ENCODE measurements around the gene ALG14.

The ALG14 gene

DNA sequence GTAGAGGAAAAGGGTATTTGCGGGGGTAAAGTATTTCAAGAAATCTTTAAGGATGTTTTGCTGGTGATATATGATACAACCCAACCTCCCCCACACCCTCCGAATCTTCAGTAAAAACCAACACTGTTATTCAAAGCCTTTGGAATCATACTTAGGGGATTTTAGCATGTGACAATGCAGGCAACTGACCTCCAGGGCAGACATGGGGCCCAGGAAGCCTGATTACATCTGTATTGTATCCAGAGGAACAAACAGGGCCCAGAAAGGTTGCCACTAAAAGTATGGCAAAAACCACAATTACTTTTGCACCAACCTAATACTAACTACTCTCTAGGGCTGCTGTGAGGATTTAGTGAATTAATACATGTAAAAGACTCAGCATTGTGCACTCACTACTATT is 102.0 kb downstream of the ALG14 start:
- H3K9me3 ChIP-seq (ENCODE audit: insufficient read depth, low read length): no peaks in the 10 kb centered on the region
- no peaks in the 10 kb centered on the region for H3K27me3 ChIP-seq (ENCODE audit: low read length)
- TF ChIP-seq, protein P1, sequence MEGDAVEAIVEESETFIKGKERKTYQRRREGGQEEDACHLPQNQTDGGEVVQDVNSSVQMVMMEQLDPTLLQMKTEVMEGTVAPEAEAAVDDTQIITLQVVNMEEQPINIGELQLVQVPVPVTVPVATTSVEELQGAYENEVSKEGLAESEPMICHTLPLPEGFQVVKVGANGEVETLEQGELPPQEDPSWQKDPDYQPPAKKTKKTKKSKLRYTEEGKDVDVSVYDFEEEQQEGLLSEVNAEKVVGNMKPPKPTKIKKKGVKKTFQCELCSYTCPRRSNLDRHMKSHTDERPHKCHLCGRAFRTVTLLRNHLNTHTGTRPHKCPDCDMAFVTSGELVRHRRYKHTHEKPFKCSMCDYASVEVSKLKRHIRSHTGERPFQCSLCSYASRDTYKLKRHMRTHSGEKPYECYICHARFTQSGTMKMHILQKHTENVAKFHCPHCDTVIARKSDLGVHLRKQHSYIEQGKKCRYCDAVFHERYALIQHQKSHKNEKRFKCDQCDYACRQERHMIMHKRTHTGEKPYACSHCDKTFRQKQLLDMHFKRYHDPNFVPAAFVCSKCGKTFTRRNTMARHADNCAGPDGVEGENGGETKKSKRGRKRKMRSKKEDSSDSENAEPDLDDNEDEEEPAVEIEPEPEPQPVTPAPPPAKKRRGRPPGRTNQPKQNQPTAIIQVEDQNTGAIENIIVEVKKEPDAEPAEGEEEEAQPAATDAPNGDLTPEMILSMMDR (IDR thresholded peaks at IDR 0.05; ENCODE audit: insufficient read depth, low read length, poor library complexity, severe bottlenecking): no peak
- TF ChIP-seq EZH2phosphoT487 (conservative IDR thresholded peaks at IDR 0.05; ENCODE audit: low read length): no peak
- H3F3A ChIP-seq (ENCODE audit: insufficient read depth): peaks cover 7% of the 10 kb centered on the region; the same call in 1 of the 2 replicates
- H3K9me2 ChIP-seq (replicated peaks; ENCODE audit: insufficient read depth, low read length): no peaks in the 10 kb centered on the region
- no peaks in the 10 kb centered on the region for H4K20me1 ChIP-seq (ENCODE audit: low read depth, low read length)
- no peak overlapping the region for H3K27ac ChIP-seq (ENCODE audit: low read depth, low read length)
- H2AFZ ChIP-seq (ENCODE audit: low read depth, low read length, severe bottlenecking): no peak overlapping the region
- no peak overlapping the region for H3K4me3 ChIP-seq (ENCODE audit: insufficient read depth, low read length, poor library complexity, severe bottlenecking)
- H3K36me3 ChIP-seq (ENCODE audit: low read length): no peaks in the 10 kb centered on the region
- H3K9ac ChIP-seq (ENCODE audit: low read length): no peak overlapping the region
- no peaks in the 10 kb centered on the region for H3K79me2 ChIP-seq (ENCODE audit: insufficient read depth, low read length)
- H3K4me2 ChIP-seq (ENCODE audit: low read depth, low read length, poor library complexity, severe bottlenecking): no peak overlapping the region

GRCh38 chr1:94969137-94969536 is 103.6 kb downstream of the ALG14 start:
- Histone ChIP-seq H3F3A (ENCODE audit: insufficient read depth) (peaks cover 7% of the 10 kb centered on the region; the same call in 1 of the 2 replicates), H3K4me3 (ENCODE audit: insufficient read depth, low read length, poor library complexity, severe bottlenecking) (no peak overlapping the region), H3K9me2 (replicated peaks; ENCODE audit: insufficient read depth, low read length) (no peaks in the 10 kb centered on the region), H3K4me2 (ENCODE audit: low read depth, low read length, poor library complexity, severe bottlenecking) (no peak overlapping the region), H3K9me3 (ENCODE audit: insufficient read depth, low read length) (no peaks in the 10 kb centered on the region), H3K9ac (ENCODE audit: low read length) (no peak overlapping the region), H3K36me3 (ENCODE audit: low read length) (no peaks in the 10 kb centered on the region), H2AFZ (ENCODE audit: low read depth, low read length, severe bottlenecking) (no peak overlapping the region), H3K27ac (ENCODE audit: low read depth, low read length) (no peak overlapping the region), H3K79me2 (ENCODE audit: insufficient read depth, low read length) (no peaks in the 10 kb centered on the region), H3K27me3 (ENCODE audit: low read length) (no peaks in the 10 kb centered on the region), H4K20me1 (ENCODE audit: low read depth, low read length) (no peaks in the 10 kb centered on the region)
- TF ChIP-seq, protein P1 (IDR thresholded peaks at IDR 0.05; ENCODE audit: insufficient read depth, low read length, poor library complexity, severe bottlenecking): no peak
- TF ChIP-seq EZH2phosphoT487 (conservative IDR thresholded peaks at IDR 0.05; ENCODE audit: low read length): no peak

DNA sequence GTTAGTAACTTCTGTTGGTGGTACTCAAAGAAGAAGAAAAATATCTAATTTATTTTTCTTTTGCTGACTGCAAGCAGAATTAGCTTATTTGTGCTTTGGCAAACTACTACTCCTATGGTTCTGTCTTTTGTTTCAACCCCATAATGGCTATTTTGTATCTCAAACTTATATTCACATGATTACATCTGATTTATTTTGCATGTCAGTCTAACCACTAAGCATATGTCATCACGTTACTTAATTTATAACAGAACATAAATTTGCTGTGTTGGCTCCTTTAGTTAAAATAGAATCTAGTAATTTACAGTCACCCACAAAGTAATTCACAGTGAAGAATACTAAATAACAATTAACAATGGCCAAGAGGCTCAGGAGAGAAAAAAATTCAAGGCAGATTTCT is 106.7 kb downstream of the ALG14 start:
- no peak overlapping the region for H3K4me3 ChIP-seq (ENCODE audit: insufficient read depth, low read length, poor library complexity, severe bottlenecking)

More for the DNA sequence above, 106.7 kb downstream of the ALG14 start:
- Histone ChIP-seq H3K4me2 (ENCODE audit: low read depth, low read length, poor library complexity, severe bottlenecking) (peak overlapping the region; percentile 40), H3K9ac (ENCODE audit: low read length) (no peak overlapping the region), H3K9me3 (ENCODE audit: insufficient read depth, low read length) (no peaks in the 10 kb centered on the region), H3K27ac (ENCODE audit: low read depth, low read length) (peak overlapping the region; percentile 55), H3F3A (ENCODE audit: insufficient read depth) (peaks cover 7% of the 10 kb centered on the region; the same call in 1 of the 2 replicates), H3K9me2 (replicated peaks; ENCODE audit: insufficient read depth, low read length) (no peaks in the 10 kb centered on the region), H3K79me2 (ENCODE audit: insufficient read depth, low read length) (no peaks in the 10 kb centered on the region), H3K36me3 (ENCODE audit: low read length) (no peaks in the 10 kb centered on the region), H2AFZ (ENCODE audit: low read depth, low read length, severe bottlenecking) (no peak overlapping the region), H4K20me1 (ENCODE audit: low read depth, low read length) (no peaks in the 10 kb centered on the region), H3K27me3 (ENCODE audit: low read length) (no peaks in the 10 kb centered on the region)
- TF ChIP-seq EZH2phosphoT487 (conservative IDR thresholded peaks at IDR 0.05; ENCODE audit: low read length): no peak
- TF ChIP-seq, protein P1 (IDR thresholded peaks at IDR 0.05; ENCODE audit: insufficient read depth, low read length, poor library complexity, severe bottlenecking): no peak
